ENCODE results near the gene NIPAL4. TPM values are rescaled to one million over a fixed set of nuclear protein-coding genes. Genes with fewer than 3 reads are reported as not detected.

Gene NIPAL4
- total and polyA plus RNA-seq, 7 donors: 1.3 to 5.1 (median 4.8) TPM; not detected in 2

- intact Hi-C loops (cut with DNase I): no loop called here
- 98 to 100% methylated on average over 2 of the region's 2 CpGs for WGBS, 2 donors
Observed at GRCh38 chr5:157514974-157515373, 55.0 kb downstream of the NIPAL4 start.

GRCh38 chr5:157516006-157516405 lies 56.0 kb downstream of the NIPAL4 start:
- TF ChIP-seq EP300 (IDR thresholded peaks at IDR 0.05): no peak
- TF ChIP-seq POLR2AphosphoS5 (IDR thresholded peaks at IDR 0.05): peak in 1 of 4 donors; percentile 14
- no peak for TF ChIP-seq CTCF (IDR thresholded peaks at IDR 0.05)
- TF ChIP-seq POLR2A (IDR thresholded peaks at IDR 0.05): no peak
- Histone ChIP-seq H3K4me1 (peaks cover 0 to 63% (median 60%) of the 10 kb centered on the region in 4 donors), H3K4me3 (no peak overlapping the region), H3K36me3 (peaks cover 0 to 36% (median 12%) of the 10 kb centered on the region in 4 donors), H3K27me3 (no peaks in the 10 kb centered on the region), H3K9me3 (no peaks in the 10 kb centered on the region), H3K27ac (peak overlapping the region; percentile 77 to 95 (median 84))
- DNase-seq: no peak
- intact Hi-C loops (cut with DNase I): loop anchor here (2.0 kb wide), 1 partner anchor 59 kb away; the partner anchor contains the start of gene ADAM19
- WGBS, 2 donors: 70 to 78% methylated on average over 3 of the region's 3 CpGs

More at GRCh38 chr5:157514974-157515373, 55.0 kb downstream of the NIPAL4 start:
- peak overlapping the region; percentile 77 to 95 (median 84) for H3K27ac ChIP-seq
- no peaks in the 10 kb centered on the region for H3K27me3 ChIP-seq
- no peak overlapping the region for H3K4me3 ChIP-seq
- TF ChIP-seq POLR2A (IDR thresholded peaks at IDR 0.05) (no peak), POLR2AphosphoS5 (IDR thresholded peaks at IDR 0.05) (no peak), CTCF (IDR thresholded peaks at IDR 0.05) (no peak), EP300 (IDR thresholded peaks at IDR 0.05) (no peak)
- DNase-seq: no peak
- H3K36me3 ChIP-seq: peaks cover 0 to 36% (median 12%) of the 10 kb centered on the region in 4 donors
- H3K4me1 ChIP-seq: peaks cover 0 to 66% (median 57%) of the 10 kb centered on the region in 4 donors
- H3K9me3 ChIP-seq: no peaks in the 10 kb centered on the region

- DNase-seq: peak; percentile 88
- intact Hi-C loops (cut with DNase I): loop anchor here (2.0 kb wide), 1 partner anchor 58 kb away; the partner anchor contains the start of gene ADAM19
- peaks cover 0 to 64% (median 61%) of the 10 kb centered on the region in 4 donors for H3K4me1 ChIP-seq
- 68 to 70% methylated on average over 5 of the region's 5 CpGs for WGBS, 2 donors
- H3K4me3 ChIP-seq: no peak overlapping the region
- H3K36me3 ChIP-seq: peaks cover 0 to 36% (median 12%) of the 10 kb centered on the region in 4 donors
- TF ChIP-seq EP300 (IDR thresholded peaks at IDR 0.05): peak in 3 of 4 donors; percentile 38 to 74 (median 60)
- TF ChIP-seq CTCF (IDR thresholded peaks at IDR 0.05): no peak
- TF ChIP-seq POLR2AphosphoS5 (IDR thresholded peaks at IDR 0.05): peak in 3 of 4 donors; percentile 73 to 74 (median 73)
- TF ChIP-seq POLR2A (IDR thresholded peaks at IDR 0.05): no peak
- no peaks in the 10 kb centered on the region for H3K27me3 ChIP-seq
- H3K27ac ChIP-seq: peak overlapping the region; percentile 77 to 95 (median 84)
- H3K9me3 ChIP-seq: no peaks in the 10 kb centered on the region
Observed at GRCh38 chr5:157516626-157517325, 56.8 kb downstream of the NIPAL4 start.

- Histone ChIP-seq H3K9me3 (no peaks in the 10 kb centered on the region), H3K4me1 (peaks cover 0 to 69% (median 66%) of the 10 kb centered on the region in 4 donors), H3K27me3 (no peaks in the 10 kb centered on the region), H3K4me3 (no peak overlapping the region), H3K27ac (peak overlapping the region; percentile 77 to 95 (median 84)), H3K36me3 (peaks cover 0 to 26% (median 8%) of the 10 kb centered on the region in 4 donors)
- intact Hi-C loops (cut with DNase I): no loop called here
- 85 to 93% methylated on average over 6 of the region's 6 CpGs for WGBS, 2 donors
- TF ChIP-seq POLR2AphosphoS5 (IDR thresholded peaks at IDR 0.05) (no peak), POLR2A (IDR thresholded peaks at IDR 0.05) (no peak), CTCF (IDR thresholded peaks at IDR 0.05) (no peak), EP300 (IDR thresholded peaks at IDR 0.05) (no peak)
- DNase-seq: no peak
Observed at GRCh38 chr5:157518963-157519362, 59.0 kb downstream of the NIPAL4 start.
